ENCODE measurements around the gene IRGQ. TPM values are rescaled to one million over a fixed set of nuclear protein-coding genes. Genes with fewer than 3 reads are reported as not detected.

The IRGQ gene
- polyA plus RNA-seq, 3 donors: 1.8 to 49.6 (median 2.9) TPM

DNA sequence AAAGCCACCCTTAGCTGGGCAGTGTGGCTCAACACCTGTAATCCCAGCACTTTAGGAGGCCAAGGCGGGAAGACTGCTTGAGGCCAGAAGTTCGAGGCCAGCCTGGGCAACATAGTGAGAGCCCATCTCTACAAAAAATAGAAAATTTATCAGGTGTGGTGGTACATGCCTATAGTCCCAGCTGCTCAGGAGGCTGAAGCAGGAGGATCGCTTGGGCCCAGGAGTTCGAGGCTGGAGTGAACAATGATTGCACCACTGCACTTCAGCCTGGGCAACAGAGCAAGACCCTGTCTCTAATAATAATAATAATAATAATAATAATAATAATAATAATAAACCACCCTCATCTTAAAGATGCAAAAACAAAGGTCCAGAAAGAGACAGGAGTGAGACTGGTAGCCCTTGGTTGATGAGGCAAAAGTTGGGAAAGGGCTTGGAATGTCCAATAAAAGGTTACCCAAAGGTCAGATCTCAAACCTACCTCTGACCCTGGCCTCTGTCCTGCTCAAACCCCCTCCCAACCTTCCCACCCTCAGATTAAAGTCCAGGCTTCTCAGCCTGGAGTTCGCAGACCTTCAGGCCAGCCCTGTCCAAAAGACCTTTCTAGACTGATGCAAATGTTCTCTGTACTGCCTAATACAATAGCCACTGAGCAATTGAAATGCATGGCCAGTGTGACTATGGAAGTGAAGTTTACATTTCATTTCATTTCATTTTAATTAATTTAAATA, 53.8 kb downstream of the IRGQ start:
- TF ChIP-seq, protein P1, sequence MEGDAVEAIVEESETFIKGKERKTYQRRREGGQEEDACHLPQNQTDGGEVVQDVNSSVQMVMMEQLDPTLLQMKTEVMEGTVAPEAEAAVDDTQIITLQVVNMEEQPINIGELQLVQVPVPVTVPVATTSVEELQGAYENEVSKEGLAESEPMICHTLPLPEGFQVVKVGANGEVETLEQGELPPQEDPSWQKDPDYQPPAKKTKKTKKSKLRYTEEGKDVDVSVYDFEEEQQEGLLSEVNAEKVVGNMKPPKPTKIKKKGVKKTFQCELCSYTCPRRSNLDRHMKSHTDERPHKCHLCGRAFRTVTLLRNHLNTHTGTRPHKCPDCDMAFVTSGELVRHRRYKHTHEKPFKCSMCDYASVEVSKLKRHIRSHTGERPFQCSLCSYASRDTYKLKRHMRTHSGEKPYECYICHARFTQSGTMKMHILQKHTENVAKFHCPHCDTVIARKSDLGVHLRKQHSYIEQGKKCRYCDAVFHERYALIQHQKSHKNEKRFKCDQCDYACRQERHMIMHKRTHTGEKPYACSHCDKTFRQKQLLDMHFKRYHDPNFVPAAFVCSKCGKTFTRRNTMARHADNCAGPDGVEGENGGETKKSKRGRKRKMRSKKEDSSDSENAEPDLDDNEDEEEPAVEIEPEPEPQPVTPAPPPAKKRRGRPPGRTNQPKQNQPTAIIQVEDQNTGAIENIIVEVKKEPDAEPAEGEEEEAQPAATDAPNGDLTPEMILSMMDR (IDR thresholded peaks at IDR 0.05): no peak
- Histone ChIP-seq H3K36me3 (replicated peaks in 1 of 2; ENCODE audit: control insufficient read depth in 1 of 2, insufficient read depth in 2 of 2, low read length in 2 of 2) (peaks cover 61 to 87% of the 10 kb centered on the region in 2 donors), H3K4me1 (ENCODE audit: control insufficient read depth in 1 of 2, insufficient read depth in 2 of 2, low read length in 2 of 2) (no peaks in the 10 kb centered on the region)

GRCh38 chr19:43540381-43540780, 55.6 kb downstream of the IRGQ start:
- Mint-ChIP-seq H3K27ac (no peak overlapping the region), H3K27me3 (ENCODE audit: low read depth in 3 of 3) (peaks cover 0 to 2% (median 0%) of the 10 kb centered on the region in 3 donors), H3K9me3 (peaks cover 0 to 4% (median 0%) of the 10 kb centered on the region in 7 donors), H3K36me3 (peaks cover 70 to 89% of the 10 kb centered on the region in 2 donors), H3K4me3 (no peak overlapping the region), H3K4me1 (peaks cover 2% of the 10 kb centered on the region)
- Histone ChIP-seq H3K27me3 (ENCODE audit: control insufficient read depth in 2 of 2, insufficient read depth in 2 of 2, low read length in 2 of 2) (no peaks in the 10 kb centered on the region), H3K79me2 (ENCODE audit: insufficient read depth, low read length) (no peaks in the 10 kb centered on the region), H2AFZ (ENCODE audit: insufficient read depth, low read depth, low read length, poor library complexity, severe bottlenecking) (no peak overlapping the region), H3K36me3 (replicated peaks in 1 of 2; ENCODE audit: control insufficient read depth in 1 of 2, insufficient read depth in 2 of 2, low read length in 2 of 2) (peaks cover 48 to 73% of the 10 kb centered on the region in 2 donors), H3K9ac (ENCODE audit: insufficient read depth, low read length, poor library complexity, severe bottlenecking) (no peak overlapping the region), H4K20me1 (ENCODE audit: insufficient read depth, low read length) (no peaks in the 10 kb centered on the region), H3K4me3 (replicated peaks in 1 of 3; ENCODE audit: low read depth in 2 of 3, low read length in 3 of 3) (no peak overlapping the region), H3K4me2 (replicated peaks; ENCODE audit: extremely low read depth, low read length, poor library complexity, severe bottlenecking) (no peak overlapping the region), H3K9me3 (replicated peaks in 1 of 2; ENCODE audit: control insufficient read depth in 1 of 2, insufficient read depth in 1 of 2, low read length in 2 of 2) (no peaks in the 10 kb centered on the region), H3K27ac (ENCODE audit: low read depth in 1 of 2, low read length in 2 of 2) (no peak overlapping the region), H3K4me1 (ENCODE audit: control insufficient read depth in 1 of 2, insufficient read depth in 2 of 2, low read length in 2 of 2) (no peaks in the 10 kb centered on the region)
- DNase-seq: no peak
- 94% methylated on average over 2 of the region's 3 CpGs for WGBS (ENCODE audit: insufficient coverage)
- TF ChIP-seq, protein P1 (IDR thresholded peaks at IDR 0.05): no peak
- intact Hi-C loops (cut with micrococcal nuclease): no loop called here

More for the DNA sequence above, 53.8 kb downstream of the IRGQ start:
- DNase-seq: no peak
- Mint-ChIP-seq H3K27me3 (ENCODE audit: low read depth in 3 of 3) (no peaks in the 10 kb centered on the region), H3K4me1 (no peaks in the 10 kb centered on the region), H3K4me3 (no peak overlapping the region), H3K27ac (peak overlapping the region in 1 of 7 donors; percentile 42), H3K9me3 (peaks cover 0 to 4% (median 0%) of the 10 kb centered on the region in 7 donors), H3K36me3 (peaks cover 73 to 94% of the 10 kb centered on the region in 2 donors)
- intact Hi-C loops (cut with micrococcal nuclease): no loop called here
- no peak overlapping the region for H3K27ac ChIP-seq (ENCODE audit: low read depth in 1 of 2, low read length in 2 of 2)
- no CpG with 5 or more reads among the region's 5 CpGs for WGBS (ENCODE audit: insufficient coverage)
- H4K20me1 ChIP-seq (ENCODE audit: insufficient read depth, low read length): no peaks in the 10 kb centered on the region
- no peaks in the 10 kb centered on the region for H3K9me3 ChIP-seq (replicated peaks in 1 of 2; ENCODE audit: control insufficient read depth in 1 of 2, insufficient read depth in 1 of 2, low read length in 2 of 2)
- H3K4me3 ChIP-seq (replicated peaks in 1 of 3; ENCODE audit: low read depth in 2 of 3, low read length in 3 of 3): no peak overlapping the region
- H3K4me2 ChIP-seq (replicated peaks; ENCODE audit: extremely low read depth, low read length, poor library complexity, severe bottlenecking): no peak overlapping the region
- no peak overlapping the region for H3K9ac ChIP-seq (ENCODE audit: insufficient read depth, low read length, poor library complexity, severe bottlenecking)
- H3K79me2 ChIP-seq (ENCODE audit: insufficient read depth, low read length): no peaks in the 10 kb centered on the region
- H2AFZ ChIP-seq (ENCODE audit: insufficient read depth, low read depth, low read length, poor library complexity, severe bottlenecking): no peak overlapping the region
- no peaks in the 10 kb centered on the region for H3K27me3 ChIP-seq (ENCODE audit: control insufficient read depth in 2 of 2, insufficient read depth in 2 of 2, low read length in 2 of 2)

All from CD14-positive monocyte (primary cell).